DOHH2 (cell line): ENCODE measurements around the gene SLC25A28.

Experiments
- H3F3A ChIP-seq: fragments of 200-600 bp; sonication (generic), shearing (Covaris generic); 2 replicates; pipeline ENCODE4 v1.6.0; 2016; ENCODE audit warnings: antibody characterized with exemption, mild to moderate bottlenecking; ENCODE audit not compliant: control insufficient read depth, insufficient read depth
- H3K27ac ChIP-seq: fragments of 200-600 bp; sonication (generic); 2 replicates; pipeline ENCODE4 v1.5.1; 2014; ENCODE audit warnings: low read depth, mild to moderate bottlenecking, low read length, moderate library complexity
- H3K27me3 ChIP-seq: fragments of 200-600 bp; sonication (generic); 2 replicates; pipeline ENCODE4 v1.6.1; 2014; ENCODE audit warnings: mild to moderate bottlenecking, low read length, mixed read lengths; ENCODE audit not compliant: control insufficient read depth
- H3K36me3 ChIP-seq: fragments of 200-600 bp; sonication (generic); 2 replicates; pipeline ENCODE4 v1.6.1; 2014; ENCODE audit warnings: mild to moderate bottlenecking, low read length, moderate library complexity, mixed read lengths; ENCODE audit not compliant: control insufficient read depth
- H3K4me1 ChIP-seq: fragments of 200-600 bp; sonication (generic); 2 replicates; pipeline ENCODE4 v1.6.1; 2014; ENCODE audit warnings: mild to moderate bottlenecking, low read length, mixed read lengths; ENCODE audit not compliant: control insufficient read depth
- H3K4me2 ChIP-seq: fragments of 200-600 bp; sonication (generic); 2 replicates; pipeline ENCODE4 v1.6.0; 2014; ENCODE audit warnings: mild to moderate bottlenecking, low read length, moderate library complexity
- H3K4me3 ChIP-seq: fragments of 200-600 bp; sonication (generic); 2 replicates; pipeline ENCODE4 v1.5.1; 2014; ENCODE audit warnings: mild to moderate bottlenecking, low read length, mixed read lengths
- H3K79me2 ChIP-seq: fragments of 200-600 bp; sonication (generic); 2 replicates; pipeline ENCODE4 v1.6.1; 2014; ENCODE audit warnings: mild to moderate bottlenecking, low read length, mixed read lengths; ENCODE audit not compliant: control insufficient read depth
- H3K9me2 ChIP-seq: fragments of 200-600 bp; sonication (generic); replicated peaks from 2 replicates; pipeline ENCODE4 v1.6.1; 2014; ENCODE audit warnings: mild to moderate bottlenecking, low read length, mixed read lengths; ENCODE audit not compliant: control insufficient read depth
- H3K9me3 ChIP-seq: fragments of 200-600 bp; sonication (generic); 2 replicates; pipeline ENCODE4 v1.6.1; 2014; ENCODE audit warnings: antibody characterized with exemption, low read length, mixed read lengths; ENCODE audit not compliant: control insufficient read depth, insufficient read depth
- H4K20me1 ChIP-seq: fragments of 200-600 bp; sonication (generic); 2 replicates; pipeline ENCODE4 v1.6.0; 2014; ENCODE audit warnings: low read depth, mild to moderate bottlenecking, antibody characterized with exemption, low read length, moderate library complexity; ENCODE audit not compliant: control insufficient read depth, insufficient read depth
- EZH2phosphoT487 ChIP-seq: fragments of 200-600 bp; sonication (generic); IDR thresholded peaks from 2 replicates; pipeline ENCODE4 v1.6.1; 2017; ENCODE audit warnings: borderline replicate concordance, mild to moderate bottlenecking, antibody characterized with exemption, low read length, moderate library complexity, mixed read lengths
- TF ChIP-seq, protein P1 (sequence below): fragments of 200-600 bp; sonication (generic); IDR thresholded peaks from one replicate; pipeline ENCODE4 v1.5.1; 2014; ENCODE audit warnings: antibody characterized with exemption, mild to moderate bottlenecking, low read depth, low read length; ENCODE audit not compliant: poor library complexity, severe bottlenecking

Gene SLC25A28

DNA sequence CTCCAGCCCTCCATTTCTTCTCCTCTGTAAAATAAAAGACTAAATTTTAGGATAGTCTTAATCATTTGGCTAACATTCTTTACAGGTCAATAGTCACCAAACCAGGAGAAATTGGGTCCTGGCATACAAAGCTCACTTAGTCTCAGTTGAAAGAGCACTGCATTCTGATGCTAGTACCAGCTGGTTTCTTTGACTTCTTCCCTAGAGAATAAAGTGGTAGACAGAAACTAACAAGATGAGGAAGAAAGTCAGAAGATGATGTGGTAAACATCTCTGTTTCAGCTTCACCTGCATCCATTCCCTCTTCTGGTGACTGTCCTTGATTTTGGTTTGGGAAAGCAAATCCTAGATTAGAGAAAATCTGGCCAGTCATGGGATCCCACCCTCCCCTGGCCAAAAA lies 50.3 kb downstream of the SLC25A28 start:
- Histone ChIP-seq H3K79me2 (no peaks in the 10 kb centered on the region), H3K9me3 (no peaks in the 10 kb centered on the region), H3K27ac (no peak overlapping the region), H3K4me3 (no peak overlapping the region), H3K9me2 (no peaks in the 10 kb centered on the region), H4K20me1 (no peaks in the 10 kb centered on the region), H3K27me3 (no peaks in the 10 kb centered on the region), H3K4me1 (no peaks in the 10 kb centered on the region), H3K4me2 (no peak overlapping the region), H3F3A (no peaks in the 10 kb centered on the region), H3K36me3 (no peaks in the 10 kb centered on the region)
- TF ChIP-seq, protein P1, sequence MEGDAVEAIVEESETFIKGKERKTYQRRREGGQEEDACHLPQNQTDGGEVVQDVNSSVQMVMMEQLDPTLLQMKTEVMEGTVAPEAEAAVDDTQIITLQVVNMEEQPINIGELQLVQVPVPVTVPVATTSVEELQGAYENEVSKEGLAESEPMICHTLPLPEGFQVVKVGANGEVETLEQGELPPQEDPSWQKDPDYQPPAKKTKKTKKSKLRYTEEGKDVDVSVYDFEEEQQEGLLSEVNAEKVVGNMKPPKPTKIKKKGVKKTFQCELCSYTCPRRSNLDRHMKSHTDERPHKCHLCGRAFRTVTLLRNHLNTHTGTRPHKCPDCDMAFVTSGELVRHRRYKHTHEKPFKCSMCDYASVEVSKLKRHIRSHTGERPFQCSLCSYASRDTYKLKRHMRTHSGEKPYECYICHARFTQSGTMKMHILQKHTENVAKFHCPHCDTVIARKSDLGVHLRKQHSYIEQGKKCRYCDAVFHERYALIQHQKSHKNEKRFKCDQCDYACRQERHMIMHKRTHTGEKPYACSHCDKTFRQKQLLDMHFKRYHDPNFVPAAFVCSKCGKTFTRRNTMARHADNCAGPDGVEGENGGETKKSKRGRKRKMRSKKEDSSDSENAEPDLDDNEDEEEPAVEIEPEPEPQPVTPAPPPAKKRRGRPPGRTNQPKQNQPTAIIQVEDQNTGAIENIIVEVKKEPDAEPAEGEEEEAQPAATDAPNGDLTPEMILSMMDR, result no peak
- no peak for TF ChIP-seq EZH2phosphoT487

DNA sequence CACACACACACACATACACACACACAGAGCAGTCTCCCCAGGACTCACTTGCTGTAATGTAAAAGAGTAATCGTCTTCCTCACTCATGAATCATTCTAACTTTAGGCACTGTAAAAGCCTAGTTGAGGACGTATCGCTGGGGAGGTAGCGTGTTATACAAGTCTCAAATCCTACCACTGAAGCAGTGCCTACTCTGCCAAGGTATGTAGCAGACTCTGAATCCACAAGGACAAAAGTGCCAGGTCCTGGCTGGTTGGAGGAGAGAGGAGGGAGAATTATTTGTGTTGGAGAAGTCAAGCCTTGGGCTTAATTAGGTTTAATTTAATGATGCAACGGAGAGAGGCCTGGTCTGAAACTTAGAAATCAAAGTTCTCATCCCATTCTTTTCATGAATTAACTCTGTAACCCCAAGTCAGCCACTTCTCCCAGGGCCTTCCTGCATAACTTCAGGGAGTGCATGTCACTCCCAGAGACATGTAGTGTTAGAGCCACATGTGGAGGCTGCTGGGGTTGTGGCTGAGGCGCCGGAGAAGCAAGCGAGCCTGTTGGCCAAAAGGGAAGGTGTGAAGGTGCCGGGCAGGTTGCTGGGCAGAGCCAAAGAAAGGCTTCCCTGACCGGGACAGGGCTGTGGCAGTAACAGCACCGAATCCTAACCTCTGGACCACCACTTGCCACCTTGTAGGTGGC lies 50.8 kb downstream of the SLC25A28 start:
- Histone ChIP-seq H3K4me1 (no peaks in the 10 kb centered on the region), H3K79me2 (no peaks in the 10 kb centered on the region), H3F3A (no peaks in the 10 kb centered on the region), H4K20me1 (no peaks in the 10 kb centered on the region), H3K4me3 (no peak overlapping the region), H3K9me2 (no peaks in the 10 kb centered on the region), H3K36me3 (no peaks in the 10 kb centered on the region), H3K4me2 (no peak overlapping the region), H3K9me3 (no peaks in the 10 kb centered on the region), H3K27ac (no peak overlapping the region), H3K27me3 (no peaks in the 10 kb centered on the region)
- TF ChIP-seq, protein P1, result no peak
- TF ChIP-seq EZH2phosphoT487, result no peak

DNA sequence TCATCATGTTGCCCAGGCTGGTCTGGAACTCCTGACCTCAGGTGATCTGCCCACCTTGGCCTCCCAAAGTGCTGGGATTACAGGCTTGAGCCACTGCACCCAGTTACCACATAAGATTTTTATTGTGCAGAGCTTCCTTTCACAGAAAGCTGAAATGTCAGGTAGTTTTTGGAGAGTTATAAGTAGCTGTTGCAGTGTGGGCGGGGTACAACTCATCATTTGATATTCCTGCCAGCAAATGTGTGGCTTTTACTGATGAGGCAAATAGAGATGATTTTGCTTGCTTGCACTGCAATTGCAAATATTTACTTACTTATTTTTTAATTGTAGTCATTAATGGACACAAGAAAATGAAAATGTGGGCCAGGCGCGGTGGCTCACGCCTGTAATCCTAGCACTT lies 55.1 kb downstream of the SLC25A28 start:
- Histone ChIP-seq H3K9me3 (no peaks in the 10 kb centered on the region), H3K4me1 (no peaks in the 10 kb centered on the region), H4K20me1 (no peaks in the 10 kb centered on the region), H3K79me2 (no peaks in the 10 kb centered on the region), H3K4me2 (no peak overlapping the region), H3K9me2 (no peaks in the 10 kb centered on the region), H3K4me3 (no peak overlapping the region), H3K36me3 (no peaks in the 10 kb centered on the region), H3F3A (no peaks in the 10 kb centered on the region), H3K27me3 (no peaks in the 10 kb centered on the region; the same call in 1 of the 2 replicates), H3K27ac (no peak overlapping the region)
- TF ChIP-seq, protein P1, result no peak
- no peak for TF ChIP-seq EZH2phosphoT487
